GM12878 (cell line): ENCODE results near the gene GMCL1. TPM values are rescaled to one million over a fixed set of nuclear protein-coding genes. Genes with fewer than 3 reads are reported as not detected.

Experiments
- ATAC-seq: fragments of 200-7000 bp; cut with Tn5 transposase; 3 replicates; pipeline ENCODE4 v1.9.1; 2020; ENCODE audit warnings: mild to moderate bottlenecking, moderate library complexity
- BruUV-seq: library from RNA; stranded (reverse); fragments of 400-500 nt; replicated peaks from 2 replicates; lab custom pipeline; 2021; lab: Mats Ljungman, UMichigan
- CTCF ChIA-PET: fragments of 300-600 bp; sonication (Branson Sonifier 250); formaldehyde crosslinking; extraction: SDS; loops from one replicate; lab custom pipeline; 2021; ENCODE audit warnings: inconsistent platforms; lab: Yijun Ruan, JAX
- POLR2A ChIA-PET: fragments of 350-600 bp; formaldehyde crosslinking; extraction: SDS; loops from one replicate; lab custom pipeline; 2021; ENCODE audit warnings: inconsistent platforms; lab: Charles Lee
- RAD21 ChIA-PET: fragments of 300-600 bp; sonication (Branson Sonifier 250); formaldehyde crosslinking; loops from one replicate; lab custom pipeline; 2023; ENCODE audit warnings: antibody characterized with exemption; ENCODE audit not compliant: unreplicated experiment; lab: Charles Lee
- SMC1A ChIA-PET: fragments of 300-600 bp; sonication (Branson Sonifier 250); formaldehyde crosslinking; loops from one replicate; lab custom pipeline; 2023; ENCODE audit not compliant: unreplicated experiment, uncharacterized antibody; lab: Charles Lee
- DNase-seq: peaks from one replicate; pipeline ENCODE4 v3.0.0-alpha.2; 2011; ENCODE audit warnings: low read depth, low spot score
- FAIRE-seq: peaks from 3 replicates; lab custom pipeline; 2011; peaks lifted over from hg19 to GRCh38; lab: Jason Lieb, UNC
- H2AFZ ChIP-seq: 2 replicates; pipeline ENCODE4 v1.6.0; 2011; ENCODE audit warnings: low read depth, low read length, control low read depth; ENCODE audit not compliant: control insufficient read depth
- H3K27ac ChIP-seq: 2 replicates; pipeline ENCODE4 v1.5.1; 2011; ENCODE audit warnings: control low read depth; ENCODE audit not compliant: control insufficient read depth, insufficient read depth
- H3K27me3 ChIP-seq, 2 experiments: replicated peaks in 1 of 2; 2 replicates each; pipeline versions ENCODE4 v1.6.0 to v1.6.1; 2011; ENCODE audit warnings: low read length in 1 of 2; ENCODE audit not compliant: control insufficient read depth in 2 of 2, insufficient read depth in 2 of 2
- H3K36me3 ChIP-seq, 2 experiments: 2 replicates each; pipeline ENCODE4 v1.5.1; 2011; ENCODE audit warnings: low read length in 1 of 2; ENCODE audit not compliant: control insufficient read depth in 2 of 2, insufficient read depth in 2 of 2
- H3K4me1 ChIP-seq: 2 replicates; pipeline ENCODE4 v1.6.1; 2011; ENCODE audit warnings: mild to moderate bottlenecking, low read length, moderate library complexity, mixed read lengths; ENCODE audit not compliant: control insufficient read depth, insufficient read depth
- H3K4me2 ChIP-seq: 2 replicates; pipeline ENCODE4 v1.6.0; 2011; ENCODE audit warnings: control low read depth; ENCODE audit not compliant: control insufficient read depth, insufficient read depth
- H3K4me3 ChIP-seq: fragments of 200-600 bp; sonication (generic); 2 replicates; pipeline ENCODE4 v1.5.1; 2016
- H3K79me2 ChIP-seq: 2 replicates; pipeline ENCODE4 v1.6.0; 2011; ENCODE audit warnings: low read length; ENCODE audit not compliant: control insufficient read depth, insufficient read depth
- H3K9ac ChIP-seq: 2 replicates; pipeline ENCODE4 v1.8.0; 2011; ENCODE audit warnings: low read length, control low read depth, mixed read lengths; ENCODE audit not compliant: control insufficient read depth, insufficient read depth
- H3K9me3 ChIP-seq: replicated peaks from 3 replicates; pipeline ENCODE4 v1.5.1; 2011; ENCODE audit warnings: mild to moderate bottlenecking, low read length; ENCODE audit not compliant: control insufficient read depth, insufficient read depth
- H4K20me1 ChIP-seq: 2 replicates; pipeline ENCODE4 v1.6.0; 2011; ENCODE audit not compliant: control insufficient read depth, insufficient read depth
- ATF2 ChIP-seq: IDR thresholded peaks from 2 replicates; pipeline ENCODE4 v1.6.1; 2012; ENCODE audit warnings: low read length, inconsistent platforms
- ATF7 ChIP-seq: fragments of 450-650 bp; IDR thresholded peaks from 2 replicates; pipeline ENCODE4 v1.6.1; 2016; ENCODE audit warnings: low read depth, mild to moderate bottlenecking
- BCL11A ChIP-seq: IDR thresholded peaks from 2 replicates; pipeline ENCODE4 v1.6.1; 2011; ENCODE audit warnings: low read depth, low read length
- BRCA1 ChIP-seq: IDR thresholded peaks from 2 replicates; pipeline ENCODE4 v1.6.1; 2011; ENCODE audit warnings: low read depth, low read length, improper control_type of control experiment
- CBX3 ChIP-seq: fragments of 200-600 bp; sonication (generic); IDR thresholded peaks from 2 replicates; pipeline ENCODE4 v1.6.1; 2016; ENCODE audit warnings: low read depth, borderline replicate concordance
- DPF2 ChIP-seq: fragments of 450-650 bp; IDR thresholded peaks from 2 replicates; pipeline ENCODE4 v1.6.1; 2017; ENCODE audit warnings: mild to moderate bottlenecking
- IRF4 ChIP-seq: IDR thresholded peaks from 2 replicates; pipeline ENCODE4 v1.6.1; 2011; ENCODE audit warnings: low read depth, low read length
- MEF2A ChIP-seq: IDR thresholded peaks from 2 replicates; pipeline ENCODE4 v1.6.1; 2011; ENCODE audit warnings: low read depth, mild to moderate bottlenecking, low read length, moderate library complexity; ENCODE audit not compliant: insufficient read depth
- MYC ChIP-seq: IDR thresholded peaks from 2 replicates; pipeline ENCODE4 v1.6.1; 2011; ENCODE audit warnings: mild to moderate bottlenecking, low read length, moderate library complexity, inconsistent platforms; ENCODE audit not compliant: insufficient read depth, insufficient replicate concordance, insufficient read length, severe bottlenecking
- PAX5 ChIP-seq: IDR thresholded peaks from 2 replicates; pipeline ENCODE4 v1.6.1; 2011; ENCODE audit warnings: low read depth, low read length, borderline replicate concordance
- RELB ChIP-seq: fragments of 450-650 bp; IDR thresholded peaks from 2 replicates; pipeline ENCODE4 v1.6.1; 2017; ENCODE audit warnings: low read depth, mild to moderate bottlenecking, moderate library complexity
- WGBS: methylation state at CpG from one replicate; pipeline ENCODE4 v1.1.6; 2016; ENCODE audit warnings: low lambda C conversion rate; ENCODE audit not compliant: insufficient replicate concordance, insufficient coverage; ENCODE audit errors: missing lambda C conversion rate; 5-methylcytosine and 5-hydroxymethylcytosine counted together
- in situ Hi-C: fragments of 300-500 bp; cut with MboI; formaldehyde crosslinking; loops from 9 replicates; pipeline ENCODE4 v1.14.3; 2018; ENCODE audit warnings: mixed read lengths
- intact Hi-C: fragments of 100-400 bp; cut with micrococcal nuclease; formaldehyde crosslinking; loops from one replicate; pipeline ENCODE4 v1.14.2; 2022; ENCODE audit not compliant: unreplicated experiment
- polyA plus RNA-seq, 11 experiments: library from polyadenylated mRNA; depleted of rRNA in 4 of 11; unstranded in 6 of 11; stranded (reverse) in 5 of 11; fragments of >200 nt; fragmentation: Nextera tagmentation in 4 of 11; fragmentation: Illumina TruSeq in 1 of 11; extraction: Ambion mirVana in 4 of 11; extraction: Trizol in 1 of 11; gene quantifications; 1 replicate in 1 of 11; 2 replicates in 10 of 11; pipeline versions ENCODE4 v1.2.1 to v1.2.3, GENCODE V29; 2011 to 2016; ENCODE audit warnings: inconsistent platforms in 2 of 11, missing spikeins in 2 of 11, low read depth in 1 of 11
- total RNA-seq, 4 experiments: library from RNA; depleted of rRNA in 3 of 4; stranded (reverse); fragments of >200 nt in 3 of 4; fragmentation: Illumina TruSeq in 1 of 4; extraction: Trizol in 1 of 4; gene quantifications; 2 replicates each; pipeline versions ENCODE4 v1.2.1 to v1.2.3, GENCODE V29; 2013 to 2021
- TF ChIP-seq, protein P1 (sequence below): fragments of 450-650 bp; IDR thresholded peaks from 2 replicates; pipeline ENCODE4 v1.6.1; 2017; ENCODE audit warnings: mild to moderate bottlenecking, low read depth, inconsistent platforms; ENCODE audit not compliant: poor library complexity, severe bottlenecking
- TF ChIP-seq, protein P2 (sequence below): fragments of 450-650 bp; IDR thresholded peaks from 2 replicates; pipeline ENCODE4 v1.6.1; 2016; ENCODE audit warnings: mild to moderate bottlenecking

The GMCL1 gene
- total and polyA plus RNA-seq, 10 of the 15 experiments (the other 5 are each of a cell fraction or from before 2014, with no cell fraction given) = 3.7 to 21.4 (median 12.3) TPM

DNA sequence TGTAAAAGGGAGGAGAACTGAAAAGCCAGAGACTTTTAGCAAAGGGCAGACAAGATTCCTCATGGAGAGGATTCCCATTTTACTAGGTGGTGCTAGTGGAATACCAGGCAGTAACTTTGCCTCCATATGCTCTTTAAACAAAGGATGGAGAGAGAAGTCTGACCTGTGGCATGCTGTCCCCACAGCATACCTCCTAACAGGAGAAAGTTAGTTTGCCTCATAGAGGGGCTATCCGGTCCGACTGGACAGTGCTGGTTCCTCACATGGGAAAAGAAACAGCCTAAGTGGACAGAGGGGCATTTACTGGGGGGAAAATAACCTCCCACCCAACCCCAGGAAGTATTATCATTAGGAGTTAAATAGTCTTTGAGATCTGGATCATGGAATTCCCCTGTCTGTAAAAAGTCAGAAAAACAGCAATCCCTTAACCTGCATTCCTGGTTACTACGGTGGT is 31.6 kb upstream of the GMCL1 start:
- Histone ChIP-seq H2AFZ (no peak overlapping the region), H3K79me2 (peaks cover 18% of the 10 kb centered on the region), H3K9me3 (no peaks in the 10 kb centered on the region), H3K27me3 (no peaks in the 10 kb centered on the region), H3K36me3 (no peaks in the 10 kb centered on the region), H3K9ac (peak overlapping the region; percentile 59), H3K4me1 (peaks cover 60% of the 10 kb centered on the region), H4K20me1 (no peaks in the 10 kb centered on the region), H3K27ac (peak overlapping the region; percentile 77), H3K4me3 (peak overlapping the region; percentile 69), H3K4me2 (peak overlapping the region; percentile 78)
- 60% methylated on average over 3 of the region's 3 CpGs for whole genome bisulfite sequencing
- ATAC-seq (no peak), DNase-seq (no peak), FAIRE-seq (no peak)
- ChIA-PET POLR2A (interaction anchor here (1.7 to 4.7 kb wide), 6 partner anchors 8 to 42 kb away, joined by 4 to 40 read pairs (median 14); no protein-coding TSS in a partner anchor), CTCF (interaction anchor here (0.6 to 1.5 kb wide), 2 partner anchors 22 to 73 kb away, joined by 5 to 6 read pairs; no protein-coding TSS in a partner anchor), RAD21 (interaction anchor here (1.4 to 5.9 kb wide), 3 partner anchors 8 to 56 kb away, joined by 3 to 88 read pairs (median 17); partner anchors contain the start of gene ANXA4), SMC1A (interaction anchor here (1.7 to 7.1 kb wide), 5 partner anchors 8 to 72 kb away, joined by 4 to 117 read pairs (median 29); no protein-coding TSS in a partner anchor)
- BruUV-seq = no TSS peak
- in situ Hi-C loops = no loop called here
- intact Hi-C loops = loop anchor here (5.0 kb wide), 1 partner anchor 56 kb away; the partner anchor contains the start of gene ANXA4
- TF ChIP-seq MYC (no peak), IRF4 (no peak), DPF2 (no peak), ATF7 (no peak), BCL11A (no peak), RELB (no peak), MEF2A (no peak), CBX3 (no peak), ATF2 (no peak), BRCA1 (no peak), PAX5 (no peak)
- TF ChIP-seq, protein P1, sequence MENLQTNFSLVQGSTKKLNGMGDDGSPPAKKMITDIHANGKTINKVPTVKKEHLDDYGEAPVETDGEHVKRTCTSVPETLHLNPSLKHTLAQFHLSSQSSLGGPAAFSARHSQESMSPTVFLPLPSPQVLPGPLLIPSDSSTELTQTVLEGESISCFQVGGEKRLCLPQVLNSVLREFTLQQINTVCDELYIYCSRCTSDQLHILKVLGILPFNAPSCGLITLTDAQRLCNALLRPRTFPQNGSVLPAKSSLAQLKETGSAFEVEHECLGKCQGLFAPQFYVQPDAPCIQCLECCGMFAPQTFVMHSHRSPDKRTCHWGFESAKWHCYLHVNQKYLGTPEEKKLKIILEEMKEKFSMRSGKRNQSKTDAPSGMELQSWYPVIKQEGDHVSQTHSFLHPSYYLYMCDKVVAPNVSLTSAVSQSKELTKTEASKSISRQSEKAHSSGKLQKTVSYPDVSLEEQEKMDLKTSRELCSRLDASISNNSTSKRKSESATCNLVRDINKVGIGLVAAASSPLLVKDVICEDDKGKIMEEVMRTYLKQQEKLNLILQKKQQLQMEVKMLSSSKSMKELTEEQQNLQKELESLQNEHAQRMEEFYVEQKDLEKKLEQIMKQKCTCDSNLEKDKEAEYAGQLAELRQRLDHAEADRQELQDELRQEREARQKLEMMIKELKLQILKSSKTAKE = no peak
- TF ChIP-seq, protein P2, sequence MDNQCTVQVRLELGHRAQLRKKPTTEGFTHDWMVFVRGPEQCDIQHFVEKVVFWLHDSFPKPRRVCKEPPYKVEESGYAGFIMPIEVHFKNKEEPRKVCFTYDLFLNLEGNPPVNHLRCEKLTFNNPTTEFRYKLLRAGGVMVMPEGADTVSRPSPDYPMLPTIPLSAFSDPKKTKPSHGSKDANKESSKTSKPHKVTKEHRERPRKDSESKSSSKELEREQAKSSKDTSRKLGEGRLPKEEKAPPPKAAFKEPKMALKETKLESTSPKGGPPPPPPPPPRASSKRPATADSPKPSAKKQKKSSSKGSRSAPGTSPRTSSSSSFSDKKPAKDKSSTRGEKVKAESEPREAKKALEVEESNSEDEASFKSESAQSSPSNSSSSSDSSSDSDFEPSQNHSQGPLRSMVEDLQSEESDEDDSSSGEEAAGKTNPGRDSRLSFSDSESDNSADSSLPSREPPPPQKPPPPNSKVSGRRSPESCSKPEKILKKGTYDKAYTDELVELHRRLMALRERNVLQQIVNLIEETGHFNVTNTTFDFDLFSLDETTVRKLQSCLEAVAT = no peak
